WERI-Rb-1 (cell line): Measurements from ENCODE around the gene FAM89A.
"Not testable (repeated sequence)": the region's sequence is repeated elsewhere in the genome, so short reads cannot be mapped to it uniquely, and the experiment has no call there.

ENCODE experiments used
- DNase-seq: peaks from one replicate; pipeline ENCODE4 v3.0.0-alpha.2; 2020
- H3K27ac ChIP-seq: fragments of 250-450 bp; sonication (Bioruptor Pico); 2 replicates; pipeline ENCODE4 v1.5.1; 2020; ENCODE audit warnings: mild to moderate bottlenecking, moderate library complexity
- H3K27me3 ChIP-seq: fragments of 250-450 bp; sonication (Bioruptor Pico); 2 replicates; pipeline ENCODE4 v1.5.1; 2021; ENCODE audit warnings: mild to moderate bottlenecking, low read depth, moderate library complexity; ENCODE audit not compliant: insufficient read depth, severe bottlenecking
- H3K36me3 ChIP-seq: fragments of 250-450 bp; sonication (Bioruptor Pico); 2 replicates; pipeline ENCODE4 v1.5.1; 2020; ENCODE audit warnings: mild to moderate bottlenecking, moderate library complexity
- H3K4me3 ChIP-seq: 2 replicates; pipeline ENCODE4 v1.5.1; 2011; ENCODE audit warnings: low read depth, mild to moderate bottlenecking, control low read depth, low read length
- H3K9me3 ChIP-seq: fragments of 250-450 bp; sonication (Bioruptor Pico); 2 replicates; pipeline ENCODE4 v1.5.1; 2021; ENCODE audit warnings: mild to moderate bottlenecking, moderate library complexity; ENCODE audit not compliant: severe bottlenecking
- CTCF ChIP-seq: IDR thresholded peaks from 2 replicates; pipeline ENCODE4 v1.5.1; 2011; ENCODE audit warnings: low read depth, mild to moderate bottlenecking, control low read depth, inconsistent platforms, low read length

Gene FAM89A

GRCh38 chr1:231046730-231047395 is 6.8 kb upstream of the FAM89A start:
- TF ChIP-seq CTCF = no peak
- Histone ChIP-seq H3K36me3 (no peaks in the 10 kb centered on the region), H3K27ac (no peak overlapping the region), H3K9me3 (peaks cover 5% of the 10 kb centered on the region), H3K27me3 (no peaks in the 10 kb centered on the region), H3K4me3 (no peak overlapping the region)
- no peak for DNase-seq

- not testable (repeated sequence) for H3K27ac ChIP-seq, H3K36me3 ChIP-seq, DNase-seq, H3K27me3 ChIP-seq, H3K9me3 ChIP-seq, H3K4me3 ChIP-seq
Measured at GRCh38 chr1:231045921-231046729, 6.1 kb upstream of the FAM89A start.

- Histone ChIP-seq H3K36me3 (no peaks in the 10 kb centered on the region), H3K4me3 (no peak overlapping the region), H3K9me3 (peaks cover 5% of the 10 kb centered on the region), H3K27me3 (no peaks in the 10 kb centered on the region), H3K27ac (no peak overlapping the region)
- TF ChIP-seq CTCF = no peak
- no peak for DNase-seq
Measured at GRCh38 chr1:231045286-231045685, 5.2 kb upstream of the FAM89A start.

GRCh38 chr1:231044588-231044987 is 4.5 kb upstream of the FAM89A start:
- peaks cover 5% of the 10 kb centered on the region for H3K9me3 ChIP-seq
- no peak overlapping the region for H3K27ac ChIP-seq
- H3K27me3 ChIP-seq = no peaks in the 10 kb centered on the region
- TF ChIP-seq CTCF = no peak
- DNase-seq = no peak
- H3K36me3 ChIP-seq = peaks cover 2% of the 10 kb centered on the region; the same call in 1 of the 2 replicates
- H3K4me3 ChIP-seq = no peak overlapping the region

- TF ChIP-seq CTCF = no peak
- no peak for DNase-seq
- Histone ChIP-seq H3K9me3 (peaks cover 5% of the 10 kb centered on the region), H3K27me3 (no peaks in the 10 kb centered on the region), H3K36me3 (peaks cover 19% of the 10 kb centered on the region), H3K4me3 (no peak overlapping the region), H3K27ac (no peak overlapping the region)
Measured at GRCh38 chr1:231041719-231042261, 1.7 kb upstream of the FAM89A start.

- TF ChIP-seq CTCF = no peak
- no peaks in the 10 kb centered on the region for H3K27me3 ChIP-seq
- peaks cover 5% of the 10 kb centered on the region for H3K9me3 ChIP-seq
- DNase-seq = peak; percentile 51
- H3K4me3 ChIP-seq = peak overlapping the region; percentile 62
- no peak overlapping the region for H3K27ac ChIP-seq
- H3K36me3 ChIP-seq = peaks cover 26% of the 10 kb centered on the region
Measured at GRCh38 chr1:231040800-231041718, 1.0 kb upstream of the FAM89A start.
